ENCODE measurements around the gene REG3A.

Gene REG3A

DNA sequence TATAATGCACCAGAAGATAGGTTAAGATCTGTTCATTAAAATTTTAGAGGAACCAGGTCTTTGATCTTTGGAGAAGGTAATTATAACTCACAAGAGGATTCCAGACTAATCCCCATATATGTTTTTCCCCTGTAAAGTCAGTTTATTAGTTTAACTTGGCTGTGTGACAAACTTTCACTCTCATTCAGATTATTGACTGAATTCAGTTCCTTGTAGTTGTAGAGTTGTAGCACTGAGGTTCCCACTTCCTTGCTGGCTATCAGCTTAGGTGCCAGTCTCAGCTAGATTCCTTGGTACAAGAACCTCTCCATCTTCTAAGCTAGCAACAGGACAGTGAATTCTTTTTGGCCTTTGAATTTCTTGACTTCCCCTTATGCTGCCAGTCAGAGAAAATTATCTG, 20.1 kb downstream of the REG3A start:
- TF ChIP-seq, protein P1, sequence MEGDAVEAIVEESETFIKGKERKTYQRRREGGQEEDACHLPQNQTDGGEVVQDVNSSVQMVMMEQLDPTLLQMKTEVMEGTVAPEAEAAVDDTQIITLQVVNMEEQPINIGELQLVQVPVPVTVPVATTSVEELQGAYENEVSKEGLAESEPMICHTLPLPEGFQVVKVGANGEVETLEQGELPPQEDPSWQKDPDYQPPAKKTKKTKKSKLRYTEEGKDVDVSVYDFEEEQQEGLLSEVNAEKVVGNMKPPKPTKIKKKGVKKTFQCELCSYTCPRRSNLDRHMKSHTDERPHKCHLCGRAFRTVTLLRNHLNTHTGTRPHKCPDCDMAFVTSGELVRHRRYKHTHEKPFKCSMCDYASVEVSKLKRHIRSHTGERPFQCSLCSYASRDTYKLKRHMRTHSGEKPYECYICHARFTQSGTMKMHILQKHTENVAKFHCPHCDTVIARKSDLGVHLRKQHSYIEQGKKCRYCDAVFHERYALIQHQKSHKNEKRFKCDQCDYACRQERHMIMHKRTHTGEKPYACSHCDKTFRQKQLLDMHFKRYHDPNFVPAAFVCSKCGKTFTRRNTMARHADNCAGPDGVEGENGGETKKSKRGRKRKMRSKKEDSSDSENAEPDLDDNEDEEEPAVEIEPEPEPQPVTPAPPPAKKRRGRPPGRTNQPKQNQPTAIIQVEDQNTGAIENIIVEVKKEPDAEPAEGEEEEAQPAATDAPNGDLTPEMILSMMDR (IDR thresholded peaks at IDR 0.05; ENCODE audit: extremely low read depth, missing control alignments), result no peak
- DNase-seq (ENCODE audit: low spot score), result no peak

DNA sequence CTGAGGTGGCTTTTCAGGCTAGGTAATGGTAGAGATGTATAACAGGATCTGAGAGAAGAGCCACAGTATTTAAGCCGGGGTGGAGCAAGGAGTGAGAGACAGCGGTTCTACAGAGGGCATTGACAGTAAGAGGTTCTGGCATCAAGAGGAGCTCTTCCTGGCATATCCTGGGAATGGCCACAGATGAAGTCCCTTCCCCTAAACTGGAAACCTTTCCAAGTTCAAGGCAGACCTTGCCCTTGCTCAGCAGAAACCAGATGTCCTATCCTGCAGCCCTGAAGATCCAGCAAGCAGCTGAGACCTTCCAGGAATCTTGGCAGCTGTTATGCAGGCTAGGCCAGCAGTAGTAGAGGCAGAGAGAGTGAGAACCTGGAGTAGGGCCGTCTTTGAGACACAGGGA, 21.2 kb downstream of the REG3A start:
- TF ChIP-seq, protein P1 (IDR thresholded peaks at IDR 0.05; ENCODE audit: extremely low read depth, missing control alignments), result no peak
- no peak for DNase-seq (ENCODE audit: low spot score)

DNA sequence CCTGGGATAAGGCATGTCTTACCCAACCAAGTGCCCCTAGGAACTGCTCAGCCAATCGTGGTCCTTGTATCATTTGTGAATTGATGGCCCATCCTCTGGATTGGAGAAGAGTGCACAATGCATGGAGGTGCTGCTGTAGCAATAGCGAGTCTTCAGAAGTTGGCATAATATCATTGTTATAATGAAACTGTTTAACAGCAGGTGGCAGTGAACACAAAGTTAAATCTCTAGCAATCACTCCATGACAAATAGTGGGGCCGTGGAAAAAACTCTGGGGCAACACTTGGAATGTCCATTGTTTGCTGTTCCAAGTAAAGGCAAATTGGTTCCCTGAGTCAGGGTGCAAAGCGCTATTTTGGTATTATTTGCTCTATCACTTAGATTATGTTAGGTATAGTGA, 27.9 kb downstream of the REG3A start:
- DNase-seq (ENCODE audit: low spot score), result no peak
- TF ChIP-seq, protein P1 (IDR thresholded peaks at IDR 0.05; ENCODE audit: extremely low read depth, missing control alignments), result no peak

DNA sequence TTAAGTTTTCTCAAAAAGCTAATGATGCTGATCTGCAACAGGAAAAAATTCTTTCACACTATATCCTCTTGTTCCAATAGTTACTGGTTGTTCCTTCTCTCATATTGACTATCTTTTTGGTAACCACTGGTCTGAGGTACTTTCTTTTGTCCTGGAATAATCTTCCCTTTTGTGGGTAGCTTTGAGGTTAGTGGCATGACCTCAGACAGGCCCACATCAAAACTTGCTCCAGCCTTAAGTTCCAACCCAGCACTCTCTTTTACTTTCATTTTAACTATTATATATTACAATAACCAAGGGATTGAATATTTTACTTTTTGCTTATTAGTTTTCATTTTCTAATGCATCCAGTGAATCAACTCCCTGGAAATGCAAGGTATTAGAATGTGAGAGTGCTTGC, 29.7 kb downstream of the REG3A start:
- TF ChIP-seq, protein P1 (IDR thresholded peaks at IDR 0.05; ENCODE audit: extremely low read depth, missing control alignments), result no peak
- DNase-seq (ENCODE audit: low spot score), result no peak

DNA sequence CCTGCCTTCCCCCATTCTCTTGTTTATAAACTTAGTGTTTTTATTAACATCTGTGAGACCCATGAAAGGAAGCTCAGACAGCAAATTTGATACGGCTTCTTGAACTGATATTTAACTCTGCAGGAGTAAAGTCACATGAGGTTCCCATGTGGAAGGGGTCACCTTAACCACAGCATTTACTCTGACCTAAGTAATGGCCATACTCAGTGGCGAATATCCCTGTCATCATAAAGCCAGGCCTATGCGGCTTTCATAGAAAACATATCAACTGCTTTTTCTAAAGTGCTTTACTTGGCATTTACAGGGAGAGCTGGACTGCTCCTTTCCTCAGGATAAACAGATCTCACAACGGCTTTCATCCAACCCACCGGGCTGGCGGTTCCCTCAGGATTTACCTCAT, 30.3 kb downstream of the REG3A start:
- TF ChIP-seq, protein P1 (IDR thresholded peaks at IDR 0.05; ENCODE audit: extremely low read depth, missing control alignments), result no peak
- DNase-seq (ENCODE audit: low spot score), result no peak

DNA sequence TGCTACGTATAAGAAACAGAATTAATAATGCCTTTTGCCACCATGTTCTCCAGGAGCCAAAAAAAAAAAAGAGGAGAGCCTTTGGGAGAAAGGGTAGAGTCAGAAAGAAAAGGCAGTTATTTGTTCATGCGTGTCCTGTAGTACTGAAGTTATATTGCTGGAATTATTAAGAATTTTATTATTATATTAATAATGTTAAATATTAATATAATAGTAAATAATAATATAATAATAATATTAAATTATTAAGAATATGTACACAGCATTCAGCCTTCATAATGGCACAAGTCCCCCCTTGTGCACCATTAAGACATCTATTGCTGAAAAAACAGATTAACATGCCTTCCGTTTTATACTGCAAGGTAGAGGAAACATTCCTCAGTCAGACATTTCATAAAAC, 31.1 kb downstream of the REG3A start:
- TF ChIP-seq, protein P1 (IDR thresholded peaks at IDR 0.05; ENCODE audit: extremely low read depth, missing control alignments), result no peak
- no peak for DNase-seq (ENCODE audit: low spot score)

DNA sequence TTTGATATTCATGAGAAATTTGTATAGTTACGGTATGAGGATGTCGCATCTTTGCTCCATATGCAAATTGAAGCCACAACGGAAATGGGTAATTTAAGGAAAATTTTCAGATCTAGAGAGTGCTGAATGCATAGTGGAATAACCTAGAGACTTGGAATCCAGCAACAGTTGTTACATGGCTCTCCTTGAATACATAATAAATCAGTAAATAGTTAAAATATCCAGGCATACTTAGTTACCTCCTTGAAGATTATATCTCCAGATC, 33.9 kb downstream of the REG3A start:
- no peak for DNase-seq (ENCODE audit: low spot score)
- TF ChIP-seq, protein P1 (IDR thresholded peaks at IDR 0.05; ENCODE audit: extremely low read depth, missing control alignments), result no peak
